Mucosa of rectum (tissue), 2 donors: Measurements from ENCODE around the gene SLC16A9.
A peak's percentile ranks its signal among the peaks of the same experiment; 100 is the strongest.

ENCODE experiments used
- H3K27ac ChIP-seq, 2 donors: one replicate each; pipeline ENCODE4 v1.7.0; 2013; ENCODE audit warnings: inconsistent platforms in 2 of 2, low read depth in 2 of 2, low read length in 2 of 2
- H3K27me3 ChIP-seq, 2 donors: one replicate each; pipeline ENCODE4 v1.7.0; 2013; ENCODE audit warnings: low read length in 2 of 2; ENCODE audit not compliant: control insufficient read depth in 2 of 2, insufficient read depth in 2 of 2
- H3K36me3 ChIP-seq, 2 donors: one replicate each; pipeline ENCODE4 v1.7.0; 2013; ENCODE audit warnings: low read length in 2 of 2; ENCODE audit not compliant: control insufficient read depth in 2 of 2, insufficient read depth in 2 of 2
- H3K4me1 ChIP-seq, 2 donors: one replicate each; pipeline ENCODE4 v1.7.0; 2013; ENCODE audit warnings: low read length in 2 of 2, mild to moderate bottlenecking in 1 of 2; ENCODE audit not compliant: control insufficient read depth in 2 of 2, insufficient read depth in 2 of 2
- H3K4me3 ChIP-seq, 2 donors: one replicate each; pipeline ENCODE4 v1.7.0; 2013; ENCODE audit warnings: low read length in 2 of 2
- H3K9ac ChIP-seq, 2 donors: one replicate each; pipeline ENCODE4 v1.7.0; 2013; ENCODE audit warnings: low read length in 2 of 2, low read depth in 1 of 2, mild to moderate bottlenecking in 1 of 2
- H3K9me3 ChIP-seq, 2 donors: one replicate each; pipeline ENCODE4 v1.7.0; 2013; ENCODE audit warnings: low read length in 2 of 2; ENCODE audit not compliant: control insufficient read depth in 2 of 2
- donor health status: healthy.
- donor health status: Normal muscosa, but diverticular disease.

SLC16A9 gene

GRCh38 chr10:59623133-59624121, 86.2 kb downstream of the SLC16A9 start:
- Histone ChIP-seq H3K27me3 (no peaks in the 10 kb centered on the region), H3K9ac (no peak overlapping the region), H3K4me1 (peaks cover 3% of the 10 kb centered on the region in 2 donors), H3K9me3 (no peaks in the 10 kb centered on the region), H3K36me3 (no peaks in the 10 kb centered on the region), H3K27ac (no peak overlapping the region), H3K4me3 (no peak overlapping the region)

- Histone ChIP-seq H3K4me1 (peaks cover 3% of the 10 kb centered on the region in 2 donors), H3K4me3 (no peak overlapping the region), H3K9me3 (no peaks in the 10 kb centered on the region), H3K36me3 (no peaks in the 10 kb centered on the region), H3K9ac (no peak overlapping the region), H3K27ac (no peak overlapping the region), H3K27me3 (no peaks in the 10 kb centered on the region)
Measured at GRCh38 chr10:59622320-59623132, 87.1 kb downstream of the SLC16A9 start.

- Histone ChIP-seq H3K9ac (no peak overlapping the region), H3K4me1 (peaks cover 3% of the 10 kb centered on the region in 2 donors), H3K36me3 (no peaks in the 10 kb centered on the region), H3K9me3 (no peaks in the 10 kb centered on the region), H3K4me3 (no peak overlapping the region), H3K27ac (no peak overlapping the region), H3K27me3 (no peaks in the 10 kb centered on the region)
Measured at GRCh38 chr10:59621771-59622170, 87.9 kb downstream of the SLC16A9 start.

GRCh38 chr10:59618666-59619065, 91.0 kb downstream of the SLC16A9 start:
- H3K4me1 ChIP-seq: no peaks in the 10 kb centered on the region
- H3K9me3 ChIP-seq: no peaks in the 10 kb centered on the region
- H3K36me3 ChIP-seq: no peaks in the 10 kb centered on the region
- H3K27me3 ChIP-seq: no peaks in the 10 kb centered on the region
- H3K27ac ChIP-seq: no peak overlapping the region
- no peak overlapping the region for H3K4me3 ChIP-seq
- no peak overlapping the region for H3K9ac ChIP-seq

- Histone ChIP-seq H3K9me3 (no peaks in the 10 kb centered on the region), H3K4me1 (no peaks in the 10 kb centered on the region), H3K27ac (no peak overlapping the region), H3K27me3 (no peaks in the 10 kb centered on the region), H3K36me3 (no peaks in the 10 kb centered on the region), H3K4me3 (no peak overlapping the region), H3K9ac (no peak overlapping the region)
Measured at GRCh38 chr10:59617996-59618395, 91.7 kb downstream of the SLC16A9 start.

- peaks cover 4 to 7% of the 10 kb centered on the region in 2 donors for H3K4me1 ChIP-seq
- no peaks in the 10 kb centered on the region for H3K9me3 ChIP-seq
- H3K27me3 ChIP-seq: no peaks in the 10 kb centered on the region
- H3K27ac ChIP-seq: no peak overlapping the region
- no peak overlapping the region for H3K9ac ChIP-seq
- H3K4me3 ChIP-seq: no peak overlapping the region
- H3K36me3 ChIP-seq: no peaks in the 10 kb centered on the region
Measured at GRCh38 chr10:59611048-59611447, 98.6 kb downstream of the SLC16A9 start.

- Histone ChIP-seq H3K4me1 (peaks cover 4 to 7% of the 10 kb centered on the region in 2 donors), H3K4me3 (peak overlapping the region in 1 of 2 donors; percentile 1), H3K27ac (peak overlapping the region; percentile 56 to 71), H3K9me3 (no peaks in the 10 kb centered on the region), H3K27me3 (no peaks in the 10 kb centered on the region), H3K9ac (peak overlapping the region in 1 of 2 donors; percentile 17), H3K36me3 (no peaks in the 10 kb centered on the region)
Measured at GRCh38 chr10:59607970-59608369, 101.7 kb downstream of the SLC16A9 start.

- Histone ChIP-seq H3K4me3 (no peak overlapping the region), H3K36me3 (no peaks in the 10 kb centered on the region), H3K27ac (no peak overlapping the region), H3K9ac (no peak overlapping the region), H3K4me1 (peaks cover 4 to 7% of the 10 kb centered on the region in 2 donors), H3K27me3 (no peaks in the 10 kb centered on the region), H3K9me3 (no peaks in the 10 kb centered on the region)
Measured at GRCh38 chr10:59606551-59606961, 103.1 kb downstream of the SLC16A9 start.

- H3K9ac ChIP-seq: no peak overlapping the region
- H3K4me1 ChIP-seq: no peaks in the 10 kb centered on the region
- H3K27ac ChIP-seq: no peak overlapping the region
- no peaks in the 10 kb centered on the region for H3K9me3 ChIP-seq
- no peaks in the 10 kb centered on the region for H3K27me3 ChIP-seq
- no peak overlapping the region for H3K4me3 ChIP-seq
- H3K36me3 ChIP-seq: no peaks in the 10 kb centered on the region
Measured at GRCh38 chr10:59601985-59602384, 107.7 kb downstream of the SLC16A9 start.
